PFSK-1 (cell line): ENCODE measurements around the gene PEX11A.

Experiments
- POLR2AphosphoS5 ChIP-seq: IDR thresholded peaks from 2 replicates; pipeline ENCODE4 v1.6.1; 2012; ENCODE audit warnings: low read depth, mild to moderate bottlenecking, control low read depth, low read length, moderate library complexity
- TAF1 ChIP-seq: IDR thresholded peaks from 2 replicates; pipeline ENCODE4 v1.6.1; 2012; ENCODE audit warnings: low read length, control low read depth, borderline replicate concordance; ENCODE audit not compliant: insufficient read depth
- TF ChIP-seq, protein P1 (sequence below), 2 experiments: IDR thresholded peaks; 2 replicates each; pipeline versions ENCODE4 v1.6.1 to v1.8.0; 2011 to 2012; ENCODE audit warnings: low read depth in 2 of 2, low read length in 2 of 2, control low read depth in 1 of 2, inconsistent platforms in 1 of 2, mild to moderate bottlenecking in 1 of 2, moderate library complexity in 1 of 2; ENCODE audit not compliant: insufficient read depth in 1 of 2

GRCh38 chr15:89645680-89646079, 44.9 kb downstream of the PEX11A start:
- TF ChIP-seq TAF1 (no peak), POLR2AphosphoS5 (no peak)
- TF ChIP-seq, protein P1, sequence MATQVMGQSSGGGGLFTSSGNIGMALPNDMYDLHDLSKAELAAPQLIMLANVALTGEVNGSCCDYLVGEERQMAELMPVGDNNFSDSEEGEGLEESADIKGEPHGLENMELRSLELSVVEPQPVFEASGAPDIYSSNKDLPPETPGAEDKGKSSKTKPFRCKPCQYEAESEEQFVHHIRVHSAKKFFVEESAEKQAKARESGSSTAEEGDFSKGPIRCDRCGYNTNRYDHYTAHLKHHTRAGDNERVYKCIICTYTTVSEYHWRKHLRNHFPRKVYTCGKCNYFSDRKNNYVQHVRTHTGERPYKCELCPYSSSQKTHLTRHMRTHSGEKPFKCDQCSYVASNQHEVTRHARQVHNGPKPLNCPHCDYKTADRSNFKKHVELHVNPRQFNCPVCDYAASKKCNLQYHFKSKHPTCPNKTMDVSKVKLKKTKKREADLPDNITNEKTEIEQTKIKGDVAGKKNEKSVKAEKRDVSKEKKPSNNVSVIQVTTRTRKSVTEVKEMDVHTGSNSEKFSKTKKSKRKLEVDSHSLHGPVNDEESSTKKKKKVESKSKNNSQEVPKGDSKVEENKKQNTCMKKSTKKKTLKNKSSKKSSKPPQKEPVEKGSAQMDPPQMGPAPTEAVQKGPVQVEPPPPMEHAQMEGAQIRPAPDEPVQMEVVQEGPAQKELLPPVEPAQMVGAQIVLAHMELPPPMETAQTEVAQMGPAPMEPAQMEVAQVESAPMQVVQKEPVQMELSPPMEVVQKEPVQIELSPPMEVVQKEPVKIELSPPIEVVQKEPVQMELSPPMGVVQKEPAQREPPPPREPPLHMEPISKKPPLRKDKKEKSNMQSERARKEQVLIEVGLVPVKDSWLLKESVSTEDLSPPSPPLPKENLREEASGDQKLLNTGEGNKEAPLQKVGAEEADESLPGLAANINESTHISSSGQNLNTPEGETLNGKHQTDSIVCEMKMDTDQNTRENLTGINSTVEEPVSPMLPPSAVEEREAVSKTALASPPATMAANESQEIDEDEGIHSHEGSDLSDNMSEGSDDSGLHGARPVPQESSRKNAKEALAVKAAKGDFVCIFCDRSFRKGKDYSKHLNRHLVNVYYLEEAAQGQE (IDR thresholded peaks at IDR 0.05; ENCODE audit: insufficient read depth in 1 of 2, low read depth in 2 of 2, low read length in 2 of 2), result no peak
